GM19372 (cell line): ENCODE results near the gene CYFIP2.

Experiments used
- ATAC-seq: cut with Tn5 transposase; IDR thresholded peaks from one replicate; pipeline ENCODE4 v1.9.1; 2021; ENCODE audit warnings: mild to moderate bottlenecking, low read depth, moderate library complexity; ENCODE audit not compliant: unreplicated experiment

CYFIP2 gene

DNA sequence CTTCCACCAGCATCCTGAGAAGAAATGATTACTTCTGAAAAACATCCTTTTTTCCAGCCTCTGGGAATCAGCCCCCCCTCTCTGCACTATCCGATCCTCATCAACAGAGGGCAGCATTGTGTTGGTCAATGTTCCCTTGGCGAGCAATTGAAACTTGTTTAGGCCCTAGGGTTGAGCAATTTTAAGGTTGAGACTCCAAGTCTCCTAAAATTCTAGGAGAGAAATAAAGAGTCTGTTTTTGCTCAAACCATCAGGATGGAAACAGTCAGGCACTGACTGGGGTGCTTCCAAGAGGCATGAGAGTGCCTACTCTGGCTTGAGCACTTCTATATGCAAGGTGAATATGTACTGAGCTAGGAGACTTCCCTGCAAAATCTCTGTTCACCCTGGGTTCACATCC, 12.4 kb upstream of the CYFIP2 start:
- ATAC-seq: peak; percentile 51

- ATAC-seq: no peak
Measured at GRCh38 chr5:157258450-157258849, 7.5 kb upstream of the CYFIP2 start.

- no peak for ATAC-seq
Measured at GRCh38 chr5:157259699-157260098, 6.2 kb upstream of the CYFIP2 start.

- no peak for ATAC-seq
Measured at GRCh38 chr5:157263496-157264090, 2.3 kb upstream of the CYFIP2 start.

DNA sequence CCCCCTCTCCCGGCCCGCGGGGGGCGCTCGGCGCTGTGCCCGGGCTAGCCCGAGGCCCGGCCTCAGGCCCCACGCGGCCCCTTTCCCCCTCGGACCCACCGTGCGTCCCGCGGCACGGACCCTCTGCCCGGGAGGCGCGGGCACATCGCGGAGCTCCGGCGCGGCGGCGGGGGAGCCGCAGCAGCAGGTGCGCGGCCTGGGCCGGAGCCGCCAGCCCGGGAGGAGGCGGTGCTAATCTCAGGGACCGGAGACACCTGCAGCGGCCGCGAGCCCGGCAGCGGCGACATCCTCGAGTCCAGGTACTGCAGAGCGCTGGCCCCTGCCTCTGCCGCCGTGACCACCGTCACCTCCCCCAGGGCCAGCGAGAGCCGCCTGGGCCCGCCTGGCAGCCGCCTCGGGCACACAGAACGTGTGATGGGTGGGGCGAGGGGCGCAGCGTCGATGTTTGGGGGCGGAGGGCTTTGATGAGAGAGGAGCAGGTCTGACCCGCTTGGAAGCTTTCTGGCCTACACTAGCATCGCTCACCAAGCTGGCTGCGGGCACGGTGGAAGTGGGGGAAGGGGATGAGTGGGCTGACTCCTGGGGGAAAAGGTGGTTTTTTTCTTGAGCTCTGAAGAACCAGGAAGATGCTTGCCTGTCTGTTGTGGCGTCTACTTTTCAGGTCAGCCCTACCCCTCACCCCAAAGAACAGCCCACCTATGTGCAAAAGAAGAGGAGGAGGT, 524 bp downstream of the CYFIP2 start:
- ATAC-seq: peak; percentile 51

GRCh38 chr5:157267025-157267424, 1.1 kb downstream of the CYFIP2 start:
- no peak for ATAC-seq

GRCh38 chr5:157267761-157268480, 2.0 kb downstream of the CYFIP2 start:
- ATAC-seq: no peak

DNA sequence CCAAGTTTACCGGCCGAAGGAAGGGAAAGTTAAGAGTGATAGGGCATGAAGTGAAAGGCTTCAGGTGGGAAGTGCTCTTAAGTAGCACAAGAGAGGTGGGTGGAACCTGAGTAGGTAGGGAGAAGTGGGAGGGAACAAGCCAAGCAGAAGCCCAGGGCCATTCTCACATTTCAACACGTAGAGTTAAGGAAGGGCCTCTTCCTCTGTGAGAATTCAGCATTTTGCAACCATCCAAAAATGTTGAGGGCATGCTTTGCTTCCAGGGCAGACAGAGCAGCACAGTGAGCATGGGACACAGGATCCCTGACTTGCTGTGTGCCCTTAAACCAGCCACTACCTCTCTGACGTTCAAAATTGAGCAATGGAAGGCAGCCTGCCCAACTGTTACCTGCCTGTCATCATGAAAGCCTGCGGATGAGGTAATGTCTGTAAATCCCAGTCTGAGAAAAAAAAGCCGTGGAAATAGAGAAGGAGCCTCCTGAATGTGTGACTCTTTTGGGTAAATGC, 3.3 kb downstream of the CYFIP2 start:
- ATAC-seq: no peak

DNA sequence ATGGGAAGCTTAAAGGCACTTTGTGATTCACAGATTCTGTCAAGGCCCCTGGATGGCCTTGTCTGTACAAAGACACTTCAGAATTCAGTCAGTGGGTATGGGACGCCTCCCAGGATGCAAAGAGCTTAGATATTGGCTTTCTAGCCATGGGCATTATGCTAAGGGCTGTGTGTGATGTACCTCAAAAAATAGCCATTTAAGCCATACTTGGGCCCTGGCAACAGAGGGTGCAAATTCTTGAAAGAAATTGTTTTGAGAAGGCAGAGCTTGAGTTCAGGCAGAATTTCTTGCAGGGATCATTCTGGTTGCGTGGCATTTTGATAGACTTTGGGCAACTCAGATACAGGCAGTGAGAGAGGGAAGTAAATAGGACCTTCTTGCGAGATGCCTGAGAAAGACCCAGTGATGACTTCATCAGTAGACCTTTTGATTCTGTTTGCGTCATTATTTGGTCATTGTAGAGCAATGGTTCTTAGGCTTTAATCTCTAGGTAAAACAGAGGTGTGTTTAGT, 3.9 kb downstream of the CYFIP2 start:
- ATAC-seq: no peak

DNA sequence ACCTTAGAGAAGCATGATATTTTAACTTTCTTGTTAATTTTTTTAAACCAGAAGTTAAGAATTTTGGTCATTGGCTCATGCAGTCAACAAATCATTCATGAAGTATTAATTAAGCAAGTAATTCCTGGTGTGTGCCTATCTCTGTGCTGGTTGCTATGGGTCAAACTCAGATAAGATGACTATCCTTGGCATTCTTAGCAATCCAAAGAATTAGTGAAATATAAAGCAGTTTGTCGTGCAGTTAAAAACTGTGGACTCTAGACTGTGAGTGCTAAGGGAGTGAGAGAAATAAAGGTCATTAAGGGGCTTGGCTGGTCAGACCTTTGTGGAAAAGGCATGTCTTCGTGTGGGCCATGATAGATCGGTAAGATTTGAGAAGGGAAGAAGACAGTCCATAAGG, 4.8 kb downstream of the CYFIP2 start:
- ATAC-seq: no peak

- ATAC-seq: peak; percentile 77
Measured at GRCh38 chr5:157271740-157272271, 5.9 kb downstream of the CYFIP2 start.

GRCh38 chr5:157273131-157273556, 7.2 kb downstream of the CYFIP2 start:
- ATAC-seq: peak; percentile 48

DNA sequence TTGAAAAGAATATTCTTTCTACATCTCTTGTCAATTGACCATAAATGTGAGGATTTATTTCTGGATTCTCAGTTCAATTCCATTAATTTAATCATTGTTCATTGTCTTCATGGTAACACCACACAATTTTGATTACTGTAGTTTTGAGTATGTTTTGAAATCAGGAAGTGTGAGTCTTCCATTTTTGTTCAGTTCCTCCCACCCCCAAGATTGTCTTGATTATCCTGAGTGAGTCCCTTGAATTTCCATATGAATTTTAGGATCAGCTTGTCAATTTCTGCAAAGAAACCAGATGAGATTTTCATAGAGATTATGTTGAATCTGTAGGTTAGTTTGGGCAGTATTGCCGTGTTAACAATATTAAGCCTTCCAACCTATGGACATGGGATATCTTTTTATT, 9.5 kb downstream of the CYFIP2 start:
- no peak for ATAC-seq

DNA sequence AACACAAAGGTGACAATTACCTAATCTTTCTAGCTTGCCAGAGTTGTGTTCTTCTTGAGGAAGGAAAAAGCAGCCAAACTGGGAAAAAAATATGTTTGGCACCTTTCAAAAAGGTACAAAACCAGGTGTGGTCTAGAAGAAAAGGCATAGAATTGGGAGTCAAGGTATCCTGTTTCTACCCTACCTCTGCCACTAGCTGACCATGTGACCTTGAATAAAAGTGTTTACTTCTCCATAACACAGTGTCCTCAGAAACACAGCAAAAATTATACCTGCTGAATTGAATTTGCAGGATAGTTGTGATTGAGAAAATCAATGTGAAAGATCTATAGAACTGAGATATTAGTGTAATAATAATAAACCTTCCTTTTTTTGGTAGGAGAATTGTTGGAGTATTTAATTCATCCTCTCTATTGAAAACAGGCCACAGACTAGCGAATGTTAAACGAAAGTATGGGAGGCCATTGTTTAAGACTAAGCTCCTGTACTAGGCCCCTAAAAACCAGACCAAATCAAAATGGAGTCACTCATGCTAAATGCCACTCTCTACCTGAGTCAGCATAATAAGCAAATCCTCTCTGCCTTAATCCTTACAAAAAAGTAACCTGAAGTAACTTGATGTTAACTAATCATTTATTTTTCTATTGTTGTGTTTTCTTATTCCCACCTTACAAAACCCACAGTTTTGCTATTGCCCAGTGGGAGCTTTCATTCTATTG, 12.6 kb downstream of the CYFIP2 start:
- no peak for ATAC-seq

DNA sequence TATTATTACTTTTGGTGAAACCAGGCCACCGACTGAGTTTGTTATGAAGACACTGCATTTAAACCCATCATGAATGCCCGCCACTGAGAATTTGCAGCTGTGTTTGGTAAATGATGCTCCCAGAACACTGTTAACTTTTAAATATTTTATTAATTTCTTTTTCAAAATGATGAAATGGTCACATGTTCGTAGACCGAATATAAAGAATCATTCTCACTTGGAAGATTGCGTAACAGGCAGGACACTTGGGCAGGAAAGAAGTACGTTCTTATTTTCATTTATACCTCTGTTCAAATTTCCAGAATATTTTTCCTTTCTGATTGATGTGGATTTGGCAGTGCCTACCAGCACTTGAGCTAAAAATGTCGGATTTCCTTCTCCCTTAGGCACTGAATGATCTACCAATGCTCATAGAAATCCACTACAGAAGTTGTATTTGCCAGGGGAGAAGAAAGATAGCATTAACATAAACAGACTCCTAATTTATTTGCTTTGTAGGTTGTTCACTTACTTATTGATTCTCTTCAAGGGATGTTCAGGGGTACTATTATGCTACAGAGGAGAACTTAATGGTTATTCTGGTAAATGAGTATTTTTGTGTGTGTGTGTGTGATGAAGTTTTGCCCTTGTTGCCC, 13.8 kb downstream of the CYFIP2 start:
- ATAC-seq: no peak

GRCh38 chr5:157280927-157281326, 15.0 kb downstream of the CYFIP2 start:
- ATAC-seq: no peak

- ATAC-seq: no peak
Measured at GRCh38 chr5:157282150-157282549, 16.2 kb downstream of the CYFIP2 start.

DNA sequence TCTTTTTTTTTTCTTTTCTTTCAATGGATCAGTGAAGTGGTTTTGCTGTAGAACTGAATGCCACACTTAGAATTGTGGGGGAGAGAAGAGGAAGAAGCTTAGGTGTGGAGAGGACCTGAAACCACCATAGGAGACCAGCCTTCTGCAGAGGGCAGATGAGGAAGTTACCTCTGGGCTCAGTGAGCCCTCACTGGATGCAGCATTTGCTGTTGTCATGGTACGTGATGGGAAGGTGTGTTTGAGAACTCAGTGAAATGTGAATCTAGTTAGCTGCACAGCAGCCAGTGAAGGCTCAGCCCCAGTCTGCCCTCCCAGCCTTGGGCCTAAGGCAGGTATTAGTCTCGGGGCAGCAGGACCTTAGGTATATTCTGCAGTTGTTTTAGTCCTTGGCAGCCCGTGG, 17.5 kb downstream of the CYFIP2 start:
- ATAC-seq: peak; percentile 100

DNA sequence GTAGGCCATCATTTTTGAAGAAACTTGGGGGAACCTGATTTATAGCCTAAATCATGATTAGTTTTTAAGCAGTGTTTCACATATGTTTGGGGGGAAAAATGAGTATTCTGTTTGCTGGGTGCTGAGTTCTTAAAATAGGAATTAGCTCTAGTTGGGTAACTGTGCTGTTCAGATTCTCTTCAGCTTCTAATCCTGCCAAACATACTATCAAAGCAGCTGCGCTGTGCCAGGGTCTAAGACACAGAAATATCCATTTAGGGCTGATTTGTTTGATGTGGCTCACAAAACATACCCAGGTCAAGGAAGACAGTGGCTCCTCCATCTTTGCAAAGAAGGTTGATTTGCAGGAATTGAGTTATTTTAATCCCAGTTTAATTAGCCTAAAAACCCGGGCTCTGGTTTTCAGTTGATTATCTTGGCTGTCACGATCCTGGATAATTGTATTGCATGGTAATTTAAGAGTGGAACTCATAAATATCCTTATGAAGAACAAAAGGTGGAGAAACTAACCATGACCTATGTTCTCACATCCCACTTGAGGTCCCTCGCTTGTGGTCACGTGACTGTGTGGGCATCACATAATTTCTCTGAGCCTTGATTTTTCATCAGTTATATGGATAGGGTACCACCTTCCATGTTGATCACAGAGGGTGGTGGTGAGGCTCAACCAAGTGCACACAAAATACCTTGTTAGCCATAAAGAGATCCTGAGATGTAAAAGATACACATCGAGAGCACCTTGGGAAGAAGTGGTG, 18.7 kb downstream of the CYFIP2 start:
- ATAC-seq: no peak
